GM18861 (cell line): ENCODE data around the gene STOM.

ENCODE experiments used
- ATAC-seq: cut with Tn5 transposase; IDR thresholded peaks from one replicate; pipeline ENCODE4 v1.9.1; 2021; ENCODE audit not compliant: unreplicated experiment

The STOM gene

DNA sequence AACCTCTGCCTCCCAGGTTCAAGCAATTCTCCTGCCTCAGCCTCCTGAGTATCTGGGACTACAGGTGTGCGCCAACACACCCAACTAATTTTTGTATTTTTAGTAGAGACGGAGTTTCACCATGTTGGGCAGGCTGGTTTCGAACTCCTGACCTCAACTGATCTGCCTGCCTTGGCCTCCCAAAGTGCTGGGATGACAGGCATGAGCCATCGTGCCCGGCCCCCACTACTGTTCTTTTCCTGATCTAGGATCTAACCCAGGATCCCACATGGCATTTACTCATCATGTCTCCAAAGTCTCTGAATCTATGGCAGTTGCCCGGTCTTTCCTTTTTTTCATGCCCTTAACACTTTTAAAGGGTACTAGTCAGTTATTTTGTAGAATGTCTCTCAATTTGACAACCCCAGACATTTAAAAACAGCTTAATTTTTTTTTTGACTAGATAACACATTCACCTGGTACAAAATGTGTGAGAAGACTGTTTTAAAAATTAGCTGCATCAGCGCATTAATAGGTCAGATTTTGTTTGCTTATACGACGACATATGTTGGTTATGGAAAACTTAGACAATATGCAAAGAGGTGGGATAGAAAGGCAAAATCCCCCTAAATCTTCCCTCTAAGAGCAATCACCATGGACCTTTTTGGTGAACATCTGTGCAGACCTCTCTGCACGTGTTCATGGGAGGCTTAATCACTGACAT lies 46.5 kb downstream of the STOM start:
- no peak for ATAC-seq

GRCh38 chr9:121322737-121323448 lies 47.2 kb downstream of the STOM start:
- ATAC-seq, result no peak

GRCh38 chr9:121322037-121322736 lies 47.9 kb downstream of the STOM start:
- no peak for ATAC-seq

- ATAC-seq, result no peak
These were observed 49.0 kb downstream of the STOM start for GRCh38 chr9:121321016-121321503.

DNA sequence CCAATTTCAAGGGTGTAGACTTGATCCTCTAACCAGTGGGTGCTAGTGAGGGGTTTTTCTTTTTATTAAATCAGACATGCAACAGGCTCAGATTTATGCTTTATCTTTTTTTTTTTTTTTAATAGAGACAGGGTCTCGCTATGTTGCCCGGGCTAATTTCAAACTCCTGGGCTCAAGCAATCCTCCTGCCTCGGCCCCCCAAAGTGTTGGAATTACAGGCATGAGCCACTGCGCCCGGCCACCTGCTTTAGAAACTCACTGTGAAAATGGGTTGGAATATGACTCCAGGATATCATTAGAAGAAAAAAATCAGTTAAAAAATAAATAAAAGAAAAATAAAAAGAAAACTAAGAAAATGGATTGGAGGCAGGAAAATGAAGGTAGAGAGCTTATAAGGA lies 50.7 kb downstream of the STOM start:
- ATAC-seq, result no peak

DNA sequence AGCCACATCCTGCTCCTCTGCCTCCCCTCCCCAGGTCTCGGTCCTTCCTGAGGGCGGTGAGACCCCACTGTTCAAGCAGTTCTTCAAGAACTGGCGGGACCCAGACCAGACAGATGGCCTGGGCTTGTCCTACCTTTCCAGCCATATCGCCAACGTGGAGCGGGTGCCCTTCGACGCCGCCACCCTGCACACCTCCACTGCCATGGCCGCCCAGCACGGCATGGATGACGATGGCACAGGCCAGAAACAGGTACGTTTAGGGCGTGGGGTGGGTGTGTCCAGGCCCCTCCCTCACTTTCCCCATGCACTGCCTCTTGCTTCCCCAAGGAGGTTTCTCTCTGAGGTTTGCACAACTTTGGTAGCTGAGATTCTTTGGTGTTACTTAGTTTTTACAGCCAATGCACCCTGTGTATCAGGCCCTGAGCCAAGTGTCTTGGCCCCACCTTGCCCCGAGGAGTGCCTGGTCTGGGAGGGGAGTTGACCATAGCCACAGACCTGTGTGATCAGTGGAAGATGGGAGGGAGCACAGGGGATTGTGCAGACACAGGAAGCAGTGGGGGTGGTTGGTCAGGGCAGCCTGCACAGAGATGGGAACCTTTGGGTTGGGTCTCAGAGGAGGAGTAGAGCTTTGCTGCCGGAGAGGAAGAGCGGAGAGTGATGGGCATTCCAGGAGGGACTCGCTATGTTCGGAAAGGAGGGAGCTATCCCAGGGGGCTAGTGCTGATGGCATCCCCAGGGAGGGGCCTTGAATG lies 51.2 kb downstream of the STOM start:
- ATAC-seq, result no peak

DNA sequence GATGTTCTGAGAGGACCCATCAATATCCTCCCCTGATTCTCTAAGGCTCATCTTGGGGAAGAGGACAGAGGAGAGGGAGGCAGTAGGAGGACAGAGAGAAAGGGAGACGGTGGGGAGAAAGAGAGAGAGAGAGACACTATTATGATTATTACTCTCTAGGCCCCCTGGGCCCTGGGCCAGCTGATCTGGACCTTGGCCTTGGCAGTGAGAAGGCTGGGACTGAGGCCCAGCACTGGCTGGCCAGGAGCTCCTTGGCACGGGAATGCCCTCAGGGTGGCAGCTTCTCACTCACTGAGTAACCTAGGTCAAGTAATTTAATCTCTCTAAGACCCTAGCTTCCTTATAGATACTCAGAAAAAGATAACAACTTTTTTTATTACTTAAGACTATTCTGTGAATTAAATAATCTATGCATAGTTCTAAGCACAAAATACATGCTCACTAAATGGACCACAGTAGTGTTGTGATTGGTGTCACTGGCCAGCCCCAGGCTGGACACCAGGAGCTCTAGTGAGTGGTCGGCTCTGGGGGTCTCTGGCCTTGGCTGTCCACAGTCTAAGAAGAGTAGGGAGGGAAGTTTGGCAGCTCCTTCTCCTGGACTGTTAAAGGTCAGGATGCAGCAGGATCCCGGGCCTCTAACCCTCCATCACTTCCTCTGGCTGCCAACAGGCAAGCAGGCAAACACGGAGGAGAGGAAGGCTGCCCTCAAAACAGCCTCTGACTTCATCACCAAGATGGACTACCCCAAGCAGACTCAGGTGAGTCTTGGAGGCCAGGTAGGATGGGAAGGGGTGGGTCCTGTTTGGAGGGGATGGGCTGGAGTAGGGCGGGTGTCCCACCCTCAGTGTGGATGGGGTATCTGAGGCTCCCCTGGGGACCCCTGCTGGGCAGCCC lies 52.1 kb downstream of the STOM start:
- ATAC-seq, result no peak

DNA sequence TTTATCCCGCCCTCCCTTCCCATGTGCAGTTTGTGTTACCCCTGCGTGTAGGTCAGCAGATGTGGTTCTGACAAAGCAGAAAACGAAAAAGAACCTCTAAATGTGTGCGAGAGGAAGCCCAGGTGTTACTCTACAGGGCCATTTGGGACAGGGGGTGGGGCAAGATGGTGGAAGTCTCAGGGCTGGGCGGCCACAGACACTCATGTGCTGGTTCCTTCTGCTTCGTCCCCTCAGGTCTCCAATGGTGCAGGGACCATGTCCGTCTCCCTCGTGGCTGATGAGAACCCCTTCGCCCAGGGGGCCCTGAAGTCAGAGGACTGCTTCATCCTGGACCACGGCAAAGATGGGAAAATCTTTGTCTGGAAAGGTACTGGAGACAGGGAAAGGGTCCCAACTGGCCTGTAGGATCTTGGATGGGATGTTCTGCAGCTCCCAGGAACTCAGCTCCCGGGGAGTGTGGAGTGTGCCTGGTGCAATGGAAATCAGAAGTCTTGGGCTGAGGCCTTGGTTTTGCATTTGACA lies 53.1 kb downstream of the STOM start:
- ATAC-seq, result no peak

DNA sequence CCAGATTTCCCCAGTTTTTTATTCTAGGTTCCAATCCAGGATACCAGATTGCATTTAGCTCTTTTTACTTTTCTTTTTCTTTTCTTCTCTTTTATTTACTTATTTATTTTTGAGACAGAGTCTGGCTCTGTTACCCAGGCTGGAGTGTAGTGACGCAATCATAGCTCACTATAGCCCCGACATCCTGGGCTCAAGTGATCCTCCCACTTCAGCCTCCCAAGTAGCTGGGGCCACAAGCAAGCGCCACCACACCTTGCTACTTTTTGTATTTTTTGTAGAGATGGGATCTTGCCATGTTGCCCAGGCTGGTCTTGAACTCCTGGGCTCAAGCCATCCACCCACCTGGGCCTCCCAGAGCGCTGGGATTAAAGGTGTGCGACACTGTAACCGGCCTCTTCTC lies 53.7 kb downstream of the STOM start:
- ATAC-seq, result no peak

DNA sequence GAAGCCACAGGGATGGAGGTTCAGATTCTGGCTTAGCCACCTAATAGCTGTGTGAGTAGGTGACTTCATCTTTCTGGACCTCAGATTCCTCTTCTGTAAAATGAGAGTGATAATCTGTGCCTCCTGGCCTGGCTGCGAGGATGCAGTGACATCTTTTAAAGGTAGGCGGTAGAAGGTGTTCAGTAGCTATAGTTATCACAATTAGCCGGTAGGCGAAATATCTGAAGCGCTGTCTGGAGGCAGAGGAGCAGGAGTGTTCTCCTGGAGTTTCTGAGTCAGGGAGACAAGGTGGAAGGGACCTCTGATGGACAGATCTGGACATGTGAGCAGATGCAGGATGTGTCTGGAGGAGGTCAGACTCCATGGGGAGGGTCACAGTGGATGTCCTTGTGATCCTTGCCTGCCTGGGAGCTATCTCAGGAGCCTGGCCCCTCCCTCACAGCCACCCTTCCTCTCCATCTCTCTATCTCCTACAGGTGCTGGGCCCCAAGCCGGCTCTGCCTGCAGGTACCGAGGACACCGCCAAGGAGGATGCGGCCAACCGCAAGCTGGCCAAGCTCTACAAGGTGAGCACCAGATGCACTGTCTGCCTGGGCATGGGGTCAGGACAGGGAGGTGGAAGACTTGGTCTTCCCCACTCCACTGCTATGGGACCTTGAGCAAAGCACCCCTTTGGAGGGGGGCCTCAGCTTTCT lies 56.4 kb downstream of the STOM start:
- no peak for ATAC-seq

GRCh38 chr9:121312169-121312568 lies 57.9 kb downstream of the STOM start:
- ATAC-seq, result no peak

- ATAC-seq, result no peak
These were observed 59.5 kb downstream of the STOM start for GRCh38 chr9:121310571-121310970.

DNA sequence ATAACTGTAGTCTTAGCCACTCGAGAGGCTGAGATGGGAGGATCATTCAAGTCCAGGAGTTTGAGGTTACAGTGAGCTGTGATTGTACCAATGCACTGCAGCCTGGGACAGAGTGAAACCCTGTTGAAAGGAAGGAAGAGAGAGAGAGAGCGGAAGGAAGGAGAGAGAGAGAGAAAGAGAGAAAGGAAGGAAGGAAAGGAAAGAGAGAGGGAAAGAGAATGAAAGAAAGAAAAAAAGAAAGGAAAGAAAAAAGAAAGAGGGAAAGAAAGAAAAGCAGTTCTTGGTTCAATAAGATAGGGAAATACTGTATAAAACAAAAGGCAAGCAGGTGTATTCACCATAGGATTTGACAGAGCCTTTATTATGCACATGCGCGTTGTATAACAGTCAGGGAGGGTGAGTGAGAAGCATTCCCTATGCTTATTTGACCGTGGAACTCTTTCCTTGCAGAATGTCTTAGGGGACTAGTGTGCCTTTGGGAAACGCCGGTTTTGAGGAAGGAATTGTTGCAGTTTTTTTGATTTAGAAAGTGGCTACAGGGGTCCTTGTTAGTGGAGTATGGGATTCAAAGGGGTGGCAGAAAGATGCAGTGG lies 60.1 kb downstream of the STOM start:
- no peak for ATAC-seq

GRCh38 chr9:121309171-121309570 lies 60.9 kb downstream of the STOM start:
- no peak for ATAC-seq

- ATAC-seq, result no peak
These were observed 61.3 kb downstream of the STOM start for GRCh38 chr9:121308765-121309164.

- ATAC-seq, result no peak
These were observed 62.1 kb downstream of the STOM start for GRCh38 chr9:121307976-121308375.

GRCh38 chr9:121305269-121305994 lies 64.6 kb downstream of the STOM start:
- no peak for ATAC-seq

GRCh38 chr9:121304707-121305106 lies 65.3 kb downstream of the STOM start:
- ATAC-seq, result no peak
